Right cardiac atrium (tissue), 5 donors: ENCODE data around the gene STOML3. TPM values are rescaled to one million over a fixed set of nuclear protein-coding genes. Genes with fewer than 3 reads are reported as not detected.
"Not testable (repeated sequence)": the region's sequence is repeated elsewhere in the genome, so short reads cannot be mapped to it uniquely, and the experiment has no call there.

Source experiments
- ATAC-seq, 2 donors: fragments of 200-7000 bp; cut with Tn5 transposase; one replicate each; pipeline versions ENCODE4 v1.8.0 to v1.9.1; 2020; ENCODE audit warnings: moderate library complexity in 2 of 2, mild to moderate bottlenecking in 1 of 2
- DNase-seq, 3 donors: peaks; one replicate each; pipeline ENCODE4 v3.0.0-alpha.2; 2020
- H3K27ac ChIP-seq: one replicate; pipeline ENCODE4 v1.5.1; 2013; ENCODE audit warnings: mild to moderate bottlenecking, low read length, control low read depth, moderate library complexity
- H3K27me3 ChIP-seq: one replicate; pipeline ENCODE4 v1.6.1; 2013; ENCODE audit not compliant: control insufficient read depth, insufficient read depth
- H3K4me1 ChIP-seq: one replicate; pipeline ENCODE4 v1.6.1; 2013; ENCODE audit warnings: low read length; ENCODE audit not compliant: control insufficient read depth, insufficient read depth
- H3K4me3 ChIP-seq: one replicate; pipeline ENCODE4 v1.5.1; 2013; ENCODE audit warnings: low read length, control low read depth
- H3K9me3 ChIP-seq: one replicate; pipeline ENCODE4 v1.6.1; 2013; ENCODE audit warnings: low read length; ENCODE audit not compliant: control insufficient read depth
- WGBS: extraction: QIAGEN DNeasy Blood & Tissue Kit; methylation state at CpG from one replicate; pipeline ENCODE4 v1.1.7; 2013; 5-methylcytosine and 5-hydroxymethylcytosine counted together
- intact Hi-C, 4 donors: fragments of 100-400 bp; cut with DNase I; formaldehyde crosslinking; loops; one replicate each; pipeline versions ENCODE4 v1.11.0 to v1.14.0; 2022 to 2023
- polyA plus RNA-seq: library from polyadenylated mRNA; stranded (reverse); fragments of 200-250 nt; gene quantifications from one replicate; pipeline ENCODE4 v1.2.3, GENCODE V29; 2013
- total RNA-seq, 4 donors: library from RNA; stranded (reverse); fragmentation: NEBNext Ultra II Directional; extraction: Animal tissue kit (Norgen Biotek cat#: 25700); gene quantifications; one replicate each; pipeline ENCODE4 v1.2.1, GENCODE V29; 2021
- donor health status: healthy with polysubstance abuse.
- donor health status: DM: no; HTN: yes; CAD: no.
- donor health status: DM: no; HTN: no; CAD: no.
- donor health status: DM: no; HTN: yes; CAD: no; lungs with severe emphysema.
- donor health status: DM: yes; HTN: yes; CAD: no.

STOML3 gene
- total and polyA plus RNA-seq, 5 donors, result not detected

- DNase-seq (no peak), ATAC-seq (no peak)
- intact Hi-C loops, result no loop called here
- 80% methylated on average over 2 of the region's 2 CpGs for WGBS
- Histone ChIP-seq H3K27me3 (no peaks in the 10 kb centered on the region), H3K4me1 (no peaks in the 10 kb centered on the region), H3K4me3 (no peak overlapping the region), H3K9me3 (no peaks in the 10 kb centered on the region), H3K27ac (no peak overlapping the region)
Measured at GRCh38 chr13:39025433-39025839, 34.8 kb upstream of the STOML3 start.

GRCh38 chr13:39023761-39024160 is 33.1 kb upstream of the STOML3 start:
- H3K27me3 ChIP-seq, result no peaks in the 10 kb centered on the region
- no peaks in the 10 kb centered on the region for H3K4me1 ChIP-seq
- H3K4me3 ChIP-seq, result no peak overlapping the region
- no peak for ATAC-seq
- no peak overlapping the region for H3K27ac ChIP-seq
- intact Hi-C loops, result no loop called here
- no peaks in the 10 kb centered on the region for H3K9me3 ChIP-seq
- no peak for DNase-seq

GRCh38 chr13:39023316-39023715 is 32.7 kb upstream of the STOML3 start:
- Histone ChIP-seq H3K27ac (no peak overlapping the region), H3K4me3 (no peak overlapping the region), H3K9me3 (no peaks in the 10 kb centered on the region), H3K27me3 (no peaks in the 10 kb centered on the region), H3K4me1 (no peaks in the 10 kb centered on the region)
- peak in 1 of 2 donors; percentile 44 for ATAC-seq
- WGBS, result 66% methylated on average over 2 of the region's 2 CpGs
- no peak for DNase-seq
- intact Hi-C loops, result no loop called here

GRCh38 chr13:39020853-39021462 is 30.3 kb upstream of the STOML3 start:
- no peaks in the 10 kb centered on the region for H3K9me3 ChIP-seq
- DNase-seq, result no peak
- 82% methylated on average over 4 of the region's 4 CpGs for WGBS
- intact Hi-C loops, result no loop called here
- no peaks in the 10 kb centered on the region for H3K4me1 ChIP-seq
- ATAC-seq, result no peak
- no peaks in the 10 kb centered on the region for H3K27me3 ChIP-seq
- H3K27ac ChIP-seq, result no peak overlapping the region
- H3K4me3 ChIP-seq, result no peak overlapping the region

GRCh38 chr13:39016787-39017186 is 26.2 kb upstream of the STOML3 start:
- Histone ChIP-seq H3K9me3 (no peaks in the 10 kb centered on the region), H3K4me1 (no peaks in the 10 kb centered on the region), H3K27me3 (no peaks in the 10 kb centered on the region), H3K4me3 (no peak overlapping the region), H3K27ac (no peak overlapping the region)
- peak in 1 of 2 donors; percentile 11 for ATAC-seq
- intact Hi-C loops, result no loop called here
- WGBS, result 14% methylated on average over 2 of the region's 2 CpGs
- no peak for DNase-seq

- intact Hi-C loops, result no loop called here
- H3K4me1 ChIP-seq, result no peaks in the 10 kb centered on the region
- H3K27ac ChIP-seq, result no peak overlapping the region
- no peak overlapping the region for H3K4me3 ChIP-seq
- no peaks in the 10 kb centered on the region for H3K27me3 ChIP-seq
- WGBS, result 85% methylated on average over 1 of the region's 1 CpG
- no peaks in the 10 kb centered on the region for H3K9me3 ChIP-seq
- ATAC-seq, result no peak
- no peak for DNase-seq
Measured at GRCh38 chr13:39016087-39016486, 25.5 kb upstream of the STOML3 start.

GRCh38 chr13:39013462-39013861 is 22.8 kb upstream of the STOML3 start:
- H3K27me3 ChIP-seq, result no peaks in the 10 kb centered on the region
- DNase-seq, result no peak
- no peaks in the 10 kb centered on the region for H3K4me1 ChIP-seq
- H3K4me3 ChIP-seq, result no peak overlapping the region
- no peaks in the 10 kb centered on the region for H3K9me3 ChIP-seq
- no peak overlapping the region for H3K27ac ChIP-seq
- intact Hi-C loops, result no loop called here
- ATAC-seq, result no peak
- 70% methylated on average over 5 of the region's 5 CpGs for WGBS

GRCh38 chr13:39012608-39013007 is 22.0 kb upstream of the STOML3 start:
- H3K9me3 ChIP-seq, result no peaks in the 10 kb centered on the region
- intact Hi-C loops, result no loop called here
- no peak for ATAC-seq
- H3K27me3 ChIP-seq, result no peaks in the 10 kb centered on the region
- DNase-seq, result no peak
- no peak overlapping the region for H3K4me3 ChIP-seq
- H3K27ac ChIP-seq, result no peak overlapping the region
- 78% methylated on average over 7 of the region's 7 CpGs for WGBS
- no peaks in the 10 kb centered on the region for H3K4me1 ChIP-seq

GRCh38 chr13:39006371-39007111 is 15.9 kb upstream of the STOML3 start:
- H3K9me3 ChIP-seq, H3K27me3 ChIP-seq, H3K4me1 ChIP-seq, intact Hi-C loops, H3K4me3 ChIP-seq, DNase-seq, ATAC-seq, H3K27ac ChIP-seq: not testable (repeated sequence)
- WGBS, result 85% methylated on average over 29 of the region's 29 CpGs

GRCh38 chr13:38998739-38999138 is 8.1 kb upstream of the STOML3 start:
- ATAC-seq, result no peak
- Histone ChIP-seq H3K4me3 (no peak overlapping the region), H3K27me3 (no peaks in the 10 kb centered on the region), H3K27ac (no peak overlapping the region), H3K9me3 (no peaks in the 10 kb centered on the region), H3K4me1 (no peaks in the 10 kb centered on the region)
- 31% methylated on average over 3 of the region's 3 CpGs for WGBS
- intact Hi-C loops, result no loop called here
- no peak for DNase-seq

GRCh38 chr13:38993381-38993780 is 2.8 kb upstream of the STOML3 start:
- Histone ChIP-seq H3K27me3 (no peaks in the 10 kb centered on the region), H3K27ac (no peak overlapping the region), H3K4me1 (no peaks in the 10 kb centered on the region), H3K4me3 (no peak overlapping the region), H3K9me3 (no peaks in the 10 kb centered on the region)
- no peak for DNase-seq
- intact Hi-C loops, result no loop called here
- ATAC-seq, result no peak
- 56% methylated on average over 4 of the region's 4 CpGs for WGBS
